HG03045 (cell line): Measurements from ENCODE around the gene NAALAD2.
"Not testable (repeated sequence)": the region's sequence is repeated elsewhere in the genome, so short reads cannot be mapped to it uniquely, and the experiment has no call there.

Source experiments
- ATAC-seq: cut with Tn5 transposase; IDR thresholded peaks from one replicate; pipeline ENCODE4 v1.9.1; 2021; ENCODE audit warnings: mild to moderate bottlenecking, moderate library complexity; ENCODE audit not compliant: unreplicated experiment

Gene NAALAD2

GRCh38 chr11:90239967-90240636, 105.6 kb downstream of the NAALAD2 start:
- not testable (repeated sequence) for ATAC-seq

GRCh38 chr11:90241414-90241813, 107.0 kb downstream of the NAALAD2 start:
- no peak for ATAC-seq
